ENCODE data around the gene SH3RF1.

SH3RF1 gene

GRCh38 chr4:169060391-169061091 lies 210.2 kb downstream of the SH3RF1 start:
- DNase-seq (ENCODE audit: low read depth), result no peak
- H3K4me3 ChIP-seq (ENCODE audit: low read depth, low read length), result no peak overlapping the region
- TF ChIP-seq MAX (IDR thresholded peaks at IDR 0.05; ENCODE audit: low read depth, low read length), result no peak
- TF ChIP-seq CTCF (IDR thresholded peaks at IDR 0.05; ENCODE audit: low read depth, low read length), result no peak
- TF ChIP-seq POLR2A (IDR thresholded peaks at IDR 0.05; ENCODE audit: extremely low read depth, insufficient read length), result no peak
- TF ChIP-seq MYC (IDR thresholded peaks at IDR 0.05; ENCODE audit: low read depth, low read length), result no peak

GRCh38 chr4:169059306-169060211 lies 211.2 kb downstream of the SH3RF1 start:
- no peak overlapping the region for H3K4me3 ChIP-seq (ENCODE audit: low read depth, low read length)
- TF ChIP-seq POLR2A (IDR thresholded peaks at IDR 0.05; ENCODE audit: extremely low read depth, insufficient read length) (no peak), MYC (IDR thresholded peaks at IDR 0.05; ENCODE audit: low read depth, low read length) (no peak), CTCF (IDR thresholded peaks at IDR 0.05; ENCODE audit: low read depth, low read length) (no peak)
- no peak for DNase-seq (ENCODE audit: low read depth)

- TF ChIP-seq MAX (IDR thresholded peaks at IDR 0.05; ENCODE audit: low read depth, low read length) (no peak), CTCF (IDR thresholded peaks at IDR 0.05; ENCODE audit: low read depth, low read length) (no peak), POLR2A (IDR thresholded peaks at IDR 0.05; ENCODE audit: extremely low read depth, insufficient read length) (no peak), MYC (IDR thresholded peaks at IDR 0.05; ENCODE audit: low read depth, low read length) (no peak)
- no peak overlapping the region for H3K4me3 ChIP-seq (ENCODE audit: low read depth, low read length)
- no peak for DNase-seq (ENCODE audit: low read depth)
Measured at GRCh38 chr4:169058312-169058711, 212.4 kb downstream of the SH3RF1 start.

GRCh38 chr4:169054879-169055278 lies 215.9 kb downstream of the SH3RF1 start:
- no peak overlapping the region for H3K4me3 ChIP-seq (ENCODE audit: low read depth, low read length)
- TF ChIP-seq POLR2A (IDR thresholded peaks at IDR 0.05; ENCODE audit: extremely low read depth, insufficient read length) (no peak), MYC (IDR thresholded peaks at IDR 0.05; ENCODE audit: low read depth, low read length) (no peak), MAX (IDR thresholded peaks at IDR 0.05; ENCODE audit: low read depth, low read length) (no peak), CTCF (IDR thresholded peaks at IDR 0.05; ENCODE audit: low read depth, low read length) (no peak)
- DNase-seq (ENCODE audit: low read depth), result no peak

GRCh38 chr4:169052594-169052945 lies 218.2 kb downstream of the SH3RF1 start:
- TF ChIP-seq MAX (IDR thresholded peaks at IDR 0.05; ENCODE audit: low read depth, low read length), result no peak
- TF ChIP-seq POLR2A (IDR thresholded peaks at IDR 0.05; ENCODE audit: extremely low read depth, insufficient read length), result no peak
- no peak for TF ChIP-seq CTCF (IDR thresholded peaks at IDR 0.05; ENCODE audit: low read depth, low read length)
- TF ChIP-seq MYC (IDR thresholded peaks at IDR 0.05; ENCODE audit: low read depth, low read length), result no peak
- H3K4me3 ChIP-seq (ENCODE audit: low read depth, low read length), result no peak overlapping the region
- DNase-seq (ENCODE audit: low read depth), result no peak

Data from NB4 (cell line).